ENCODE results near the gene BRINP1.
A peak's percentile ranks its signal among the peaks of the same experiment; 100 is the strongest.
"Not testable (repeated sequence)": the region's sequence is repeated elsewhere in the genome, so short reads cannot be mapped to it uniquely, and the experiment has no call there.

Gene BRINP1

DNA sequence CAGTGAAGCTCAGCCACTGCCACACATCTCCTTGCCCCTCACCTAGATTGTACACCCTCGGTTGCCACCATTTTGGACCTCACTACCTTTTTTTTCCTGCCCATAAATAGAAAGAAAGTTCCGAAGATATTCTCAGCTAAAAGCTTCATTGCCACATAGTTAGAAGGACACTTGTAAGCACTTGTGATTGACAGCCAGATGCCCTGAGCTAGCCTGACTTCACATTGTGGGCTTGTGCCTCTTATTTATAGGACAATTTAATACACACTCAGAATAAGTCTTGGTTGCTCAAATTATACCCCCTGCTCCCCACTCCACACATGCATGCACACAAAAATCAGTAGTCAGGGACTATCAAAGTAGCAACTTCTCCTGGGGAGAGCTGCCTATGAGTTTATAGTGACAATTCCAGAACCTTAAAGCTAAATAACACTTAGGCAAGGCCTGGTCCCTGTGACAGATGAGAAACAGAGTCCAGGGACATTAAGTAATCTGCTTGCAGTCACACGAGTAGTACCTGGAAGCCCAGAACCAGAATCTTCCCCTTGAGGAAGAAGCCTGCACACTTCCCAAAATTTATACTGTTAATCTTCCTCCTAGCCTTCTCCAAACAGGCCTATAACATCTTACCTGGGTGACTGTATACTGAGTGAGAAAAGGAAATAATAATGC, 184.8 kb downstream of the BRINP1 start:
- no peak for DNase-seq

DNA sequence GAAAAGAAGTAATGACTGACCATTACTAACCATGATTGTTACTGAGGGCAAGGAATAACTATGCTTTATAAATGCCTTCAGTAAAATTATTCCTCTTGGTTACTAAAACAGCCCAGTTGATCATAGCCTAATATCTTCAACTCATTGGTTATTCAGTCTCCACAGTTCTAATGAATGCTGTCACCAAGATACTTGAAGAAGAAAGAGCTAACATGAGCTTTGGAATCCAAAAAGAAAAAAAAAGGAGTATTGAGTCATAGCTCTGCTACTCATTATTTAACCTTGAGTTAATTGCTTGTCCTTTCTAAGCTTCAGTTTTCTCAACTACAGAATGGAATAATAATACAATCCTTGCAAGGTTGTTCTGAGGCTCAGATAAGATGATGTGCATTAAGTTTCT, 187.7 kb downstream of the BRINP1 start:
- DNase-seq, result no peak

DNA sequence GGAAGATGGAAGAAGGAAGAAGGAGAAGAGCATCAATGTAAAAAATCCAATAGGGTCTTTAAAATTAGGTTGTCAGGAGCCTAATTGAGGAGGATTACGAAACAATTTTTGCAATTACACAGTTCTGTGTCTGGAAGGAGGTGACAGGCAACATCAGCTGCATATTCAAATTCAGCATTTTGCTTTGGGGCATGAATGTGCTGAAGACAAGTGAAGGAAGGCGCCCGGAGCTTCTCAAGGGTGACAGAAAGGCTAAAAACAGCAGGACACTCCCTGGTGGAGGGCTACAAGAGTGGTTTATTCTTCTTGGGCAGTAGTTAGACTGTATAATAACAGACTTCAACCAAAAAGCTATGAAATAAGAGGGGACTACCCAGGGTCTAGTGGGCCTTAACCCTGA, 188.3 kb downstream of the BRINP1 start:
- no peak for DNase-seq

DNA sequence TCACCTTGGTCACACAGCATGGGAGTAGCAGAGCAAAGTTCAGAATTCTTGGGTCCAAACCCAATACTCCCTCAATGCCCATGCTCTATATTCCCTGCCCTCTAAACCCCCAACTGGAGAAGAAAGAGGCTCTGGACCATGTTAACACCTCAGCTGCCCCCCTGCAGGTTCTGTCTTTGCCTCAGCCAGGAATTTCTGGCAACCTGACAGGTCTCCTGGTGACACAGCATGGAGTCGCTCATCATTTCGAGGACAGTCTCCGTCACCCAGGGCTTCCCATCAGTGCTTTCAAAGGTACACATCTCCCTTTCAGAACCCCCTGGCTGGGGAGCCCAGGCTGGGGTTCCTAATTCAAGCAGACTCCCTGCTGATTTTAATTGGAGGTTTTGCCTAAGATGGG, 189.5 kb downstream of the BRINP1 start:
- no peak for DNase-seq

DNA sequence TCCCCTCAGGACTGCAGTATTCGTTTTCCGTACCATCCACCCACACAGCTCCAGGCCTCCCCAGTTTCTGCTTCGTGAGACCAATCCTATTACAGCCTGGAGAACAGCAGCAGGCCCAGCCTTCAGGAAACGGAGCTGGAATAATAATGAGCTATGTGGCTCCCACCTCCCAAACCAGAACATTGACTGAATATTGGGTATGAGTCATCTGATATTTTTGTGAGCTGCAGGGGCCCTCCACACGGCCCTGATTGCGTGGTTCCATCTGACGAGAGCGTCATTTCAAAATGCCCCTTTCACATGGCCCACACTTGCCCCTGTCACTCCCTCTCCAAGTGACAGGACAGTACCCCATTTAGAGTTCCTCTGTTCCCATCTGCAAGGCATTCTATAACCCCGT, 192.0 kb downstream of the BRINP1 start:
- no peak for DNase-seq

- DNase-seq, result no peak
These were observed 193.7 kb downstream of the BRINP1 start for GRCh38 chr9:119175581-119175980.

- DNase-seq, result not testable (repeated sequence)
These were observed 200.0 kb downstream of the BRINP1 start for GRCh38 chr9:119169222-119169621.

DNA sequence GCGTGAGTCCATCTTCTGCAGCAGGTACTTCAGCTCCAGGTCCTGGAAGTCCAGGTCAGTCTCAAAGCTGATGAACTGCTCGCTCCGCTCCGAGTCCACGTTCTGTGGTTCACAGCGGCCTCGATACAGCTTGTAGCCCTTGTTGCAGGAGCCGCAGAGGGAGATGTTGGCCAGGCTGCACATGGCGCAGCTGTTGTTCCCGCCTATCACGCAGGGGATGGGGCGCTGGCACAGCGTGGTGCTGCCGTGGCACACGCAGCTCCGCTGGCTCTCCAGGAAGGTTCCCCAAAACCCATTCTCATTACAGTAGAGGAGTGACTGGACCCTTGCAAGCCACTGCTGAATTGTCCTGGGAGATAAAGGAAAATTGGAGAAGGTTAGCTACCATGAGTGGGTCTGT, 201.4 kb downstream of the BRINP1 start:
- no peak for DNase-seq

DNA sequence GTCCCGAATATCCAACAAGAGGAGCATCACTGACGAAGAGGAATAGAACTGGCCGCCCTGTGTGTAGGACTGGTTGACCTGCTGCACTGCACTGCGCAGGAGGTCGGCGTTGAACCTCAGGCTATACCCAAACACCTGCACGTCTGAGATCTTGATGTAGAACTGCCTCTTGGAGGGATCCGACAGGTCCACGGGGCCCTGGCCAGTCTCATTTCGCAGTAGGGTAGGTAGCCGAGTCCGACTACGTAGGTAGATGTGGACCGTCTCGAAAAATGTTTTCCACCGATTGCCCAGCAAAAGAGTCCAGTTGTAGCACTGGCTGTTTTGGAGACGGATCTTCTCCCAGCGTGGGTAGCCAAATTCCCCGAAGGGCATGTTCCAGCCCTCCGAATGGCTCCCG, 202.0 kb downstream of the BRINP1 start:
- DNase-seq, result no peak

DNA sequence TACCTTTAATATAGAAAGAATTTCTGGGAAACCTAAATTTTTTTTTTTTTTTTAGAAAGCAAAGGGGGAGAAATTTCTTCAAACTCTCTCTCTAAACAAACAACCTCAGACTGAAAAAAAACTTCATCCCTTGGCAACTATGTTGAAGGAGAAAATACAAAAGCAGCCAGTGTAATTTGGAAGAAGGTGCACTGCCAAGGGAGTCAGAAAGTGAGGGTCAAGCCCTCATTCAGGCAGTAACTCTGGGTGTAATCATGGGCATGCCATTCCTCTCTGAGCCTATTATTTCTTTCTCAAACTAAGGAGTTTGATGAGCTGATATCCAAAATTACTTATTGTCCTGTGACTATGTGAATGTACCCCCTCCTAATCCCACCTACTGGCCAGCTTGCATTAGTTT, 203.1 kb downstream of the BRINP1 start:
- no peak for DNase-seq

GRCh38 chr9:119165131-119165530, 204.1 kb downstream of the BRINP1 start:
- DNase-seq, result no peak

DNA sequence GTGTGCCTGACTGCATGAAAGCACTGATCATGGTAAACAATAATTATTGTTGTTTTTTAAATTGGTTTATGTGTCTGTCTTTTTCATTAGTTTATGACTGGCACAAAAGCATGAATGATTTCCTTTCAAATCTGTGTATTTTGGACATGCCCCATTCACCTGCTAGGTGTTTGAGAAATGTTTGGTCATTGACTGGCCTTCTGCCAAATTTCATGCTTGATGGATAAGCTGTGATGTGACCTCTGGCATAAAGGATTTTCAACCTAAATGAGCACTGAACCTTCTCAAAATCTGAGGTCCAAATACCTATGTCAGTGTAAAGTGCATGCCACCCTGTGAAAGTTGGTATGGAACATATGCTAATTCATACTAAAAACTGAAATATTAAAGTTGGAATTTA, 204.5 kb downstream of the BRINP1 start:
- DNase-seq, result no peak

- no peak for DNase-seq
These were observed 208.7 kb downstream of the BRINP1 start for GRCh38 chr9:119160551-119160950.

DNA sequence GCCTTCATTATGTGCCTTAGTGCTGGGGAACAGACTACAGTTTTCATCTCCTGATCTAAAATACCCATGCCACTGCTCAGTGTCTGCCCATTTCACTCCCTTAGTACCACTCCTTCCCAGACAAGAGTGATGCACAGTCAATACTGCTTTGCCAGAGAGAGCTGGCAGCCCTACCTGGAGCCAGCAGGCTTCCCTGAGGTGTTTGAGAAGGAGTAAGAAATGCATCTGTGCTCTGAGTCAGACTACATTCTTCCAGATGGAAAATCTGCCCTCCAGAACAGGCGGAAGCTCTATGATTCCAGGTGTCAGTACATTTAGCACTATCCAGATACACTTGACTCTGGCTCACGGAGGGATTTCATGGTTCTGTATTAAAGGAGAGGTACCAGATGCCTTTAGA, 209.8 kb downstream of the BRINP1 start:
- no peak for DNase-seq

DNA sequence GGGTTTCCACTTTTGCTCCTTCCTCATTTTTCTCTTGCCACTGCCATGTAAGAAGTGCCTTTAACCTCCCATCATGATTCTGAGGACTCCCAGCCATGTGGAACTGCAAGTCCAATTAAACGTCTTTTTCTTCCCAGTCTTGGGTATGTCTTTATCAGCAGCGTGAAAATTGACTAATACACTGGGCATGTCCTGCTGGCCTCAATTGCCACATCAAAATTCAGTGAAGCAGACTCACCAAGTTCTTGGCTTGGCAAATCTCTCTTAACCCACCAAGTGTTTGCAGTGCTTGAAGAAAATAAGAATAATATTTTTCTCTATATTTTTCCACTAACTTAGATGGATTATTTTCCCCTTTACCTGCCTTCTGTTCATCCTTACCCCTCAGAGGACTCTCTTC, 212.0 kb downstream of the BRINP1 start:
- no peak for DNase-seq

GRCh38 chr9:119156354-119156753, 212.9 kb downstream of the BRINP1 start:
- no peak for DNase-seq

- no peak for DNase-seq
These were observed 214.7 kb downstream of the BRINP1 start for GRCh38 chr9:119154527-119154926.

DNA sequence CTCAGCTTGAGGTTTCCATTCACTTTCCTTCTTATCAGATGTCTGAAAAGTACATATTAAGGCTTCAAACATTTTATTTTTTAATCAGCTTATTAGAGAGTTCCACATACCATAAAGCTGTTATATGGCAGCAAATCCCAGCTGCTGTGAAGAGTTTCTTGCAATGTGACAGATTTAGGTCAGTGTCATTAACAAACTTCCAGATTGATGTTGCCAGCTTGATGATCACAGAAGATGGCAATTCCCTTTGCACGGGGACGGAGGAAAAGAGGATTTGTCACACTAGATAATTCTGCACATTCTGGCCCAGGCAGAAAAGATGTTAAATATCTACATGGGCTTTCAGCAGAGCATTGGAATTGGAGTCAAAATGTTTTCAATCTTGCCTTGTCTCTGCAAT, 215.8 kb downstream of the BRINP1 start:
- DNase-seq, result no peak

DNA sequence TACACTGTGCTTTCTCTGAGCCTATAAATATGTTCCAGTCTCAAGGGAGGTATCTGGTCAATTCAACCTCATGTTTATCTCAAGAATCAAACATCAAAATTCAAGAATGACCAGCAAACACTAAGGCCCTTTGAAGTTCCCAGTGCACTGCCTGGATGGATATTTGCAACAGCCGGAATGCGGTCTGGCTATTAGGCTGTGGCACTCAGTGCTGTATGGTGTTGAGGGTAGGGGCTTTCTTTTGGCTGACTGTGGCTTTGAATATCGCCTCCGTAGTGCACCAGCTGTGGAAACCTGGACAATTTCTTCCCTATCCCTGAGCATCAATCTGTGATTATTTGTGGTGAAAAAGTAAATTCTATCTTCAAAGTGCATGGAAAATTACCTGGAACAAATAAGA, 220.4 kb downstream of the BRINP1 start:
- DNase-seq, result no peak

- DNase-seq, result no peak
These were observed 231.8 kb downstream of the BRINP1 start for GRCh38 chr9:119137479-119137878.

GRCh38 chr9:119126040-119126439, 243.2 kb downstream of the BRINP1 start:
- DNase-seq, result peak; percentile 0

- DNase-seq, result no peak
These were observed 247.3 kb downstream of the BRINP1 start for GRCh38 chr9:119121899-119122298.

DNA sequence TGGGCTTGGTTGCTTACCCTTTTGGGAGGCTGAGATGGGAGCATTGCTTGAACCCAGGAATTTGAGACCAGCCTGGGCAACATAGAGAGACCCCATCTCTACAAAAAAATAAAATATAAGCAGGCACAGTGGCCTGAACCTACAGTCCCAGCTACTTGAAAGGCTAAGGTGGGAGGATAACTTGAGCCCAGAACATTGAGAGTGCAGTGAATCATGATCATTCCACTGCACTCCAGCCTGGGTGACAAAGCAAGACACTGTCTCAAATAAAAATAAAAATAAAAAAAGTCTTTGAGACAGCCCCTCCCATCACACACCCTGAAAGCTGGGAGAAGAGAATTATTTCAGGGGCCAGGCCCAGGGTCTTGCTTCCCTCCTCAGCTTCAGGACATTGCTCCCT, 251.8 kb downstream of the BRINP1 start:
- DNase-seq, result no peak

Measured in OCI-M1 (cell line).